ENCODE results near the gene RGS8. TPM values are rescaled to one million over a fixed set of nuclear protein-coding genes. Genes with fewer than 3 reads are reported as not detected.

RGS8 gene
- total RNA-seq, 2 experiments from 2014 or later = not detected

DNA sequence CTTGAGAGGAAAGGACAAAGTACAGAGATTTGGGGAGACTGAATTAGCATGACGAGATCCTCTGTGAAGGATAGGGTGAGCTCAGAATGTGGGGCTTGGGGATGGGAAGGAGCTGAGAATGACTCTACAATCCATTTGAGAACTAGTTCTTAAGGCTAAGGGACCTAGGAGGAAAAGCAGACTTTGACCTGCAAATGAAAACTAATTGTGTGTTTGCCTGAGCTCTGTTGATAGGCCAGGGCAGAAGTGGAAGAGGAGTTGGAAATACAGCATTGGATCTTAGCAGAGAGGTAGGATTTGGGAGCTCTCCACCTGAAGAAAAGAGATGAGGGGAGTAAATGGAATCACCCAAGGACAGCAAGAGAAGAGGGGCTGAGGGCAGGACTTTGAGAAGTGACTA lies 2.1 kb upstream of the RGS8 start:
- DNase-seq = no peak
- Histone ChIP-seq H3K4me1 (ENCODE audit: insufficient read depth, low read length) (no peaks in the 10 kb centered on the region), H3K4me3 (ENCODE audit: low read length) (no peak overlapping the region), H3K9me3 (ENCODE audit: control insufficient read depth in 1 of 2, insufficient read depth in 1 of 2, low read length in 2 of 2) (no peaks in the 10 kb centered on the region), H3K27me3 (ENCODE audit: control insufficient read depth in 1 of 2, insufficient read depth in 2 of 2, low read length in 2 of 2) (peaks cover 3 to 11% of the 10 kb centered on the region in 2 experiments), H3K36me3 (ENCODE audit: insufficient read depth, low read length) (no peaks in the 10 kb centered on the region), H3K27ac (ENCODE audit: low read depth in 1 of 2, low read length in 2 of 2) (no peak overlapping the region)
- no peaks in the 10 kb centered on the region for H3K4me1 Mint-ChIP-seq (ENCODE audit: low read depth)
- no peak for ATAC-seq (ENCODE audit: poor library complexity)
- POLR2A ChIA-PET = no interaction called here
- CTCF ChIA-PET = no interaction called here
- intact Hi-C loops (cut with DNase I, micrococcal nuclease) = no loop called here
- TF ChIP-seq, protein P1, sequence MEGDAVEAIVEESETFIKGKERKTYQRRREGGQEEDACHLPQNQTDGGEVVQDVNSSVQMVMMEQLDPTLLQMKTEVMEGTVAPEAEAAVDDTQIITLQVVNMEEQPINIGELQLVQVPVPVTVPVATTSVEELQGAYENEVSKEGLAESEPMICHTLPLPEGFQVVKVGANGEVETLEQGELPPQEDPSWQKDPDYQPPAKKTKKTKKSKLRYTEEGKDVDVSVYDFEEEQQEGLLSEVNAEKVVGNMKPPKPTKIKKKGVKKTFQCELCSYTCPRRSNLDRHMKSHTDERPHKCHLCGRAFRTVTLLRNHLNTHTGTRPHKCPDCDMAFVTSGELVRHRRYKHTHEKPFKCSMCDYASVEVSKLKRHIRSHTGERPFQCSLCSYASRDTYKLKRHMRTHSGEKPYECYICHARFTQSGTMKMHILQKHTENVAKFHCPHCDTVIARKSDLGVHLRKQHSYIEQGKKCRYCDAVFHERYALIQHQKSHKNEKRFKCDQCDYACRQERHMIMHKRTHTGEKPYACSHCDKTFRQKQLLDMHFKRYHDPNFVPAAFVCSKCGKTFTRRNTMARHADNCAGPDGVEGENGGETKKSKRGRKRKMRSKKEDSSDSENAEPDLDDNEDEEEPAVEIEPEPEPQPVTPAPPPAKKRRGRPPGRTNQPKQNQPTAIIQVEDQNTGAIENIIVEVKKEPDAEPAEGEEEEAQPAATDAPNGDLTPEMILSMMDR (IDR thresholded peaks at IDR 0.05) = no peak
- peaks cover 36% of the 10 kb centered on the region for H3K27me3 Mint-ChIP-seq
- H3K4me3 Mint-ChIP-seq = no peak overlapping the region
- no peak overlapping the region for H3K27ac Mint-ChIP-seq
- H3K9me3 Mint-ChIP-seq = no peaks in the 10 kb centered on the region
- H3K36me3 Mint-ChIP-seq (ENCODE audit: low read depth) = no peaks in the 10 kb centered on the region

DNA sequence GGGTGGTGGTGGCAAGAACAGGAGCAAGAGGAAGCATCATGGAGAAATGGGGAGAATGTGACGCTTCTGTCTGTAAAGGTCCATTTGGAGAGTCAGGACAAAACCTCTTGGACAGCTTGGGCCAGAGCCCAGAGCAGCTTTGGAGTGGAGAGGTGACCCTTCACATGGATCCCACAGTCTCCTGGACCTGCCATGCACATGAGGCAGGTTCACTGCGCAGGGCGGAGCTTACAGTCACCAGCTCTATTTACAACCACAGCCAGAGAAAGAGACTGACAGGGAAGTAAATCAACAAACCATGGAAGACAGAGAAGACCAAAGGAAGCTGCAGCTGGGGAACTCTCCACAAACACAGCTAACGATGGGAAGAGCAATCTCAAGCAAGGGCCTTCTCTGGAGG lies 828 bp upstream of the RGS8 start:
- ChIA-PET POLR2A (no interaction called here), CTCF (no interaction called here)
- intact Hi-C loops (cut with DNase I, micrococcal nuclease) = no loop called here
- Histone ChIP-seq H3K9me3 (ENCODE audit: control insufficient read depth in 1 of 2, insufficient read depth in 1 of 2, low read length in 2 of 2) (no peaks in the 10 kb centered on the region), H3K27ac (ENCODE audit: low read depth in 1 of 2, low read length in 2 of 2) (no peak overlapping the region), H3K27me3 (ENCODE audit: control insufficient read depth in 1 of 2, insufficient read depth in 2 of 2, low read length in 2 of 2) (peaks cover 3 to 11% of the 10 kb centered on the region in 2 experiments), H3K4me3 (ENCODE audit: low read length) (no peak overlapping the region), H3K4me1 (ENCODE audit: insufficient read depth, low read length) (peaks cover 3% of the 10 kb centered on the region), H3K36me3 (ENCODE audit: insufficient read depth, low read length) (no peaks in the 10 kb centered on the region)
- DNase-seq (no peak), ATAC-seq (ENCODE audit: poor library complexity) (no peak)
- Mint-ChIP-seq H3K4me3 (no peak overlapping the region), H3K36me3 (ENCODE audit: low read depth) (no peaks in the 10 kb centered on the region), H3K9me3 (no peaks in the 10 kb centered on the region), H3K27ac (no peak overlapping the region), H3K27me3 (peaks cover 31% of the 10 kb centered on the region), H3K4me1 (ENCODE audit: low read depth) (no peaks in the 10 kb centered on the region)
- TF ChIP-seq, protein P1 (IDR thresholded peaks at IDR 0.05) = no peak

DNA sequence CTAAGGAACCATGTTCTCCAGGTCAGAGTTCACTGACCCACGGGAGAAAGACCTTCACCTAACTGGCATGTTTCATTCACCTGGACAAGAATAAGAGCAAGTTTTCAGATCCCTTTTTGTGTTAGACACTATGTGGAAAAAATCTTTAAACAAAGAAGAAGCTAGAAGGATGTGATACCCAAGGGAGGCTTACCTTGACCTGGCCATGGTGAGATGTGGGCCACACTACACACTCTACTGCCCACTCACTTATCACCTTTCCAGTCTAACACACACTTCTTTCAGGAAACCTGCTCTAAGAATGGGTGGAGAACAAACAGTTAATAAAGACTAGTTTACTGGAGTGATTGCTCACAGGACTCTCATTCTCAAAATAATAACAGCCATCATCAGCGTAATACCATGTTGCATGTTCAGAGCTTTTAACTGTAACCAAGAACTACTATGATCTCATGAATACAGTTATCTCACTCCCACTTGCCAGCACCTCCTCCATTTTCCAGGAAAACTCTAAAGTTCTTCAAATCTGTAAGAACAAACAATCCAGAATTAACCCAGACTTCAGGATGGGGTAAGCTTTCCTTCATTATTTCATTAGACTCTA lies 1.4 kb downstream of the RGS8 start:
- no peak overlapping the region for H3K4me3 Mint-ChIP-seq
- no peaks in the 10 kb centered on the region for H3K4me1 Mint-ChIP-seq (ENCODE audit: low read depth)
- intact Hi-C loops (cut with DNase I, micrococcal nuclease) = no loop called here
- DNase-seq = no peak
- POLR2A ChIA-PET = interaction anchor here (0.7 kb wide), 1 partner anchor 25 kb away, joined by 3 read pairs; no protein-coding TSS in a partner anchor
- Histone ChIP-seq H3K27me3 (ENCODE audit: control insufficient read depth in 1 of 2, insufficient read depth in 2 of 2, low read length in 2 of 2) (peaks cover 3 to 11% of the 10 kb centered on the region in 2 experiments), H3K4me1 (ENCODE audit: insufficient read depth, low read length) (peaks cover 3% of the 10 kb centered on the region), H3K27ac (ENCODE audit: low read depth in 1 of 2, low read length in 2 of 2) (no peak overlapping the region), H3K9me3 (ENCODE audit: control insufficient read depth in 1 of 2, insufficient read depth in 1 of 2, low read length in 2 of 2) (no peaks in the 10 kb centered on the region), H3K4me3 (ENCODE audit: low read length) (no peak overlapping the region), H3K36me3 (ENCODE audit: insufficient read depth, low read length) (no peaks in the 10 kb centered on the region)
- no peak for ATAC-seq (ENCODE audit: poor library complexity)
- no peaks in the 10 kb centered on the region for H3K9me3 Mint-ChIP-seq
- CTCF ChIA-PET = no interaction called here
- peaks cover 19% of the 10 kb centered on the region for H3K27me3 Mint-ChIP-seq
- TF ChIP-seq, protein P1 (IDR thresholded peaks at IDR 0.05) = no peak
- H3K27ac Mint-ChIP-seq = no peak overlapping the region
- no peaks in the 10 kb centered on the region for H3K36me3 Mint-ChIP-seq (ENCODE audit: low read depth)

All from CD4-positive, alpha-beta T cell (primary cell).